ENCODE results near the gene SIPA1L3.

The SIPA1L3 gene

DNA sequence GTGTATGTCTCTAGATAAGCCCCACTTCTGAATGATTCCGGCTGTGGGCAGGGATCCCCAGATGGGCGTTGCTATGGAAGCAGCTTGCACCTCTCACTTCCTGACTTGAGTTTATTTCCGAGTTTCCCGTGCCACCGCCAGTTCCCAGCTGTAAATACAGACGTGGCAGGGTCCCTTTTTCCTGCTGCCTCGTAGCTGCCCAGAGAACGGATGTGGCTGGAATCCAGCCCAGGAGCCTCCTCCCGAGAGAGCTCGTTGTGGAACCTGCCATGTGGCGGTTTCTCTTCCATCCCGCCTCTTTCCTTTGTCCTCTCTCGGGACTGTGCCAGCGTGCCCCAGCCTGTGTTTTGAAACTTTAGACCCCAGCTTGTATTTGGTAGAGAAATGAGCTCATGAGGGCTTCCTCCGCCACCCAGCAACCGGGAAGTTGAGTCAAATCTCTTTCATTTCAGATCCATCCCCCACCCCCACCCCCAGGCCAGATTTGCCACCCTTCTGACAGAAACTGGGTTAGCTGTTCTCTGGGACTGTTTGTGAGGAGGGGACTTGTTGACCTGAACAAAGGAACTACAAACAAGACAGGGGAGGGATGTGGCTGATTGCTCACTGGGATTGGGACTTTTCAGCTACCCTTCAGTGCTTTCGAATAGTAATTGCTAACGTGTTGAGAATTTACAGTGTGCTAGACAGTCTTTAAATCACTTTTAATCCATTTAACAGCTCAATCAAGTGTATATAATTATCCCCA is 96.6 kb downstream of the SIPA1L3 start:
- Mint-ChIP-seq H3K4me3 (no peak overlapping the region), H3K4me1 (ENCODE audit: low read depth) (peaks cover 43% of the 10 kb centered on the region), H3K9me3 (no peaks in the 10 kb centered on the region), H3K36me3 (ENCODE audit: low read depth) (no peaks in the 10 kb centered on the region), H3K27ac (no peak overlapping the region), H3K27me3 (no peaks in the 10 kb centered on the region)

DNA sequence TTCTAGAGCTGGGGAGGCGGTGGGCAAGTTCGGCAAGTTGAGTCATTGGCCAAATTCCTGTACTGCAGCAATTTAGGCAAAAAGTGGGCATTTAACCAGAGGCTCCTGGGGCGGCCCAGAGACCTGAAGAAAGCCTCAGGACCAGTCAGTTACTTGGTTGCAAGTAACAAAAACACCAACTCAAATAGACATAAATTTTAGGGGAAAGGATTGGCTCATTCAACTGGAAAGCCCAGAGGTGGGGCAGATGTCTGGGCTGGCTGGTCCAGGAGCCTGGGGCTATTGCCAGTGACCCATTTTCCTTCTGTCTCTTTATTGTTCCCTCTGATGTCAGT is 97.1 kb downstream of the SIPA1L3 start:
- H3K9me3 Mint-ChIP-seq, result no peaks in the 10 kb centered on the region
- H3K27ac Mint-ChIP-seq, result no peak overlapping the region
- H3K36me3 Mint-ChIP-seq (ENCODE audit: low read depth), result no peaks in the 10 kb centered on the region
- no peak overlapping the region for H3K4me3 Mint-ChIP-seq
- peaks cover 39% of the 10 kb centered on the region for H3K4me1 Mint-ChIP-seq (ENCODE audit: low read depth)
- no peaks in the 10 kb centered on the region for H3K27me3 Mint-ChIP-seq

DNA sequence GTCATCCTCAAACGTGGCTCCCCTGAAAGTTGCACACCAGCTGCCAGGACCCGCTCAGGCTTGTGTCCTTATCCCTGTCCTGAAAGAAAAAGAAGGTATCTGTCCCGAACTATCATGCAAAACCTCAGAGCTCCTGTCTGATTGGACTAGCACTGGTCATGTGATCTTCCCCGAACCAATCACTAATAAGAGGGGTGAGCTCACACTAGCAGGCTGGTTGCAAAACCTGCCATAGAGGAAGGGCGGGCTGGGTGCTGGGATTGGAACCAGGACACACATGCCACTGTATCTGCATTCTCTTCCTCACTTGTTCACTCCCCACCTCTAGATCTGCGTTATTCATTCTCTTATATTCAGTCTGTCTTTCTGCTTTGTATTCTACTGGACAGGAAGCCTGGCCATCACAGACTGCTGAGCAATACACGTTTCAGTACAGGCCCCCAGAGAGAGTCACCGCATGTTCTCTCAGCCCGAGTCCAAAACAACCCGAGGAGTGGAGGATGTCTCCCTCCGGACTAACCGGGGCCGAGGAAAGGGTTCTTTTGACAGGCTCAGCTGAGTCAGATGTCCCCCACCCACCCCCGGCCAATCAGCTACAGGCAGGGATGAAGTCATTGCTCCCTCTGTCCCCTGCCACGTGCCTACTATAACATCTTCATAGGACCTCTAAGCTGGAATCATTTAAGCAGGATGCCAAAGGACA is 97.7 kb downstream of the SIPA1L3 start:
- Mint-ChIP-seq H3K36me3 (ENCODE audit: low read depth) (no peaks in the 10 kb centered on the region), H3K27ac (no peak overlapping the region), H3K27me3 (no peaks in the 10 kb centered on the region), H3K4me3 (no peak overlapping the region), H3K4me1 (ENCODE audit: low read depth) (peaks cover 39% of the 10 kb centered on the region), H3K9me3 (no peaks in the 10 kb centered on the region)

- no peaks in the 10 kb centered on the region for H3K36me3 Mint-ChIP-seq (ENCODE audit: low read depth)
- H3K27ac Mint-ChIP-seq, result no peak overlapping the region
- H3K4me3 Mint-ChIP-seq, result no peak overlapping the region
- H3K4me1 Mint-ChIP-seq (ENCODE audit: low read depth), result peaks cover 41% of the 10 kb centered on the region
- H3K9me3 Mint-ChIP-seq, result no peaks in the 10 kb centered on the region
- H3K27me3 Mint-ChIP-seq, result no peaks in the 10 kb centered on the region
These were observed 98.2 kb downstream of the SIPA1L3 start for GRCh38 chr19:38005224-38005614.

DNA sequence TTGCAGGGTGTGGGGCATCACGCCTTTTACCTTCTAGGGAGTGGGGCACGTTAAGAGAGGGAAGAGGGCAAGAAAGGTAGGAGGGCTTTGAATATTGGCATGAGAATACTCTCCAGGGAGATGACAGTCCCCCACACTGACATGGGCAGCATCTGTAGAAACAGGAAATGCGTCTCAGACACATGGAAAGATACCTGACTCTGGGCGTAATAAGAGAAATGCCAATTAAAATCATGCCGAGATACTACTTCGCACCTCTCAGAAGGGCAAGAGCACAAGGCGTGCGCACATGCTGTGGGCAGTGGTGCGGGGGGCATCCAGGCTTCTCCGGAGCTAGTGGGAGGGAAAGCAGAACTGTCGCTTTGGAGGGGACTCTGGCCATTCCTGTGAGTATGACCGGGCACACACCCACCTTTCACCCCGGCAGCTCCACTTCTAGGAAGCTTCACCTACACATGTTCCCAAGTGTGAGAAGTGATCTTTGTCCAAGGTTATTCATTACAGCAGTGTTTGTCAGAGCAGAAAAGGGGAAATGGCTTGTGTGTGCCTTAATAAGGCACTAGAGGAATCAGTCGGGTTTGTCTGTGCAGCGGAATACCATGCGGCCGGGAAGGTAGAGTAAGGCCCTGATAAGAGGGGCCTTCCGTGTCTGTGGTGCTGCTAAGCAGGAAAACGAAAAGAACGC is 99.5 kb downstream of the SIPA1L3 start:
- H3K4me1 Mint-ChIP-seq (ENCODE audit: low read depth), result peaks cover 38% of the 10 kb centered on the region
- no peaks in the 10 kb centered on the region for H3K9me3 Mint-ChIP-seq
- peak overlapping the region; percentile 4 for H3K27ac Mint-ChIP-seq
- no peak overlapping the region for H3K4me3 Mint-ChIP-seq
- peaks cover 2% of the 10 kb centered on the region for H3K36me3 Mint-ChIP-seq (ENCODE audit: low read depth)
- no peaks in the 10 kb centered on the region for H3K27me3 Mint-ChIP-seq

GRCh38 chr19:38009650-38010242 is 102.7 kb downstream of the SIPA1L3 start:
- Mint-ChIP-seq H3K4me3 (no peak overlapping the region), H3K4me1 (ENCODE audit: low read depth) (peaks cover 36% of the 10 kb centered on the region), H3K27me3 (no peaks in the 10 kb centered on the region), H3K9me3 (no peaks in the 10 kb centered on the region), H3K36me3 (ENCODE audit: low read depth) (peaks cover 4% of the 10 kb centered on the region), H3K27ac (no peak overlapping the region)

- H3K4me3 Mint-ChIP-seq, result no peak overlapping the region
- peaks cover 4% of the 10 kb centered on the region for H3K36me3 Mint-ChIP-seq (ENCODE audit: low read depth)
- no peak overlapping the region for H3K27ac Mint-ChIP-seq
- no peaks in the 10 kb centered on the region for H3K27me3 Mint-ChIP-seq
- no peaks in the 10 kb centered on the region for H3K9me3 Mint-ChIP-seq
- H3K4me1 Mint-ChIP-seq (ENCODE audit: low read depth), result peaks cover 26% of the 10 kb centered on the region
These were observed 104.4 kb downstream of the SIPA1L3 start for GRCh38 chr19:38011426-38011825.

DNA sequence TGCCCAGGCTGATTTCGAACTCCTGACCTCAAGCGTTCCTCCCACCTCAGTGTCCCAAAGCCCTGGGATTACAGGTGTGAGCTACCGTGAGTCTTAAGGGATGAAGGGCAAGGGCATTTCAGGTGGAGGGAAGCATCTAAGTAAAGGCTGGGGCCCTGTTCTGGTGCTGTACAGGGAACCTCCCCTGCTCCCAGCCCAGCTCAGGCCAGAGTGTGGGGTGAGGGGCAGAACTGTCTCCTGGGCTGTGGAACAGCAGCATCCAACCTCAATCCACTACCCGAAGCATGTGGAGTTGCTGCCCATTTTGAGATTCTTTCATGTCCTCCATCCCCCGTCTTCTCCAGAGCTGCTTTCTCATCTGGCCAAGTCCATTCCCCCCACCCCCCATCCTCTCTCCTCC is 105.3 kb downstream of the SIPA1L3 start:
- Mint-ChIP-seq H3K36me3 (ENCODE audit: low read depth) (peaks cover 4% of the 10 kb centered on the region), H3K27ac (no peak overlapping the region), H3K27me3 (no peaks in the 10 kb centered on the region), H3K9me3 (no peaks in the 10 kb centered on the region), H3K4me1 (ENCODE audit: low read depth) (peaks cover 20% of the 10 kb centered on the region), H3K4me3 (no peak overlapping the region)

DNA sequence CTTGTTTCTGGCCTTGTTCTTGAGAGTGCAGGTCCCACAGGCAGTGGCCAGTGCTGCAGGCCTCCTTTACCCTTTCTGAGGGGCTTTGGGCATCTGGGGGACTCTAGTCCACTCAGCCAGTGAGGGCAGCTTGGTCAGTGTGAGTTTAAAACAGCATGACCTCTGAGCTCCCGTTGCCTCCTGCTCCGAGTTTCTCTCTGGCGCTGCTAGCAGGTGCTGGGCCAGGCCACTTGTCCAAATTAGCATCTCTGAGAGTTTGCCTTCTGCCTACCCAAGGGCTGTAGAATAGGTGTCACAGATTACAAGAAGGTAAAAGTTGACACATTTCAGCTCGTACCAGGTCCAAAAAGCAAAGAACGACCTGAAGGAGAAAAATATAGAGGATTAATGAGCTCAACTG is 105.9 kb downstream of the SIPA1L3 start:
- Mint-ChIP-seq H3K4me3 (no peak overlapping the region), H3K27ac (no peak overlapping the region), H3K36me3 (ENCODE audit: low read depth) (peaks cover 8% of the 10 kb centered on the region), H3K4me1 (ENCODE audit: low read depth) (peaks cover 16% of the 10 kb centered on the region), H3K27me3 (no peaks in the 10 kb centered on the region), H3K9me3 (no peaks in the 10 kb centered on the region)

- Mint-ChIP-seq H3K27me3 (no peaks in the 10 kb centered on the region), H3K4me3 (no peak overlapping the region), H3K9me3 (no peaks in the 10 kb centered on the region), H3K27ac (no peak overlapping the region), H3K4me1 (ENCODE audit: low read depth) (peaks cover 15% of the 10 kb centered on the region), H3K36me3 (ENCODE audit: low read depth) (peaks cover 8% of the 10 kb centered on the region)
These were observed 107.0 kb downstream of the SIPA1L3 start for GRCh38 chr19:38013913-38014580.

- Mint-ChIP-seq H3K36me3 (ENCODE audit: low read depth) (peaks cover 8% of the 10 kb centered on the region), H3K9me3 (no peaks in the 10 kb centered on the region), H3K27me3 (no peaks in the 10 kb centered on the region), H3K4me3 (no peak overlapping the region), H3K27ac (no peak overlapping the region), H3K4me1 (ENCODE audit: low read depth) (peaks cover 6% of the 10 kb centered on the region)
These were observed 108.2 kb downstream of the SIPA1L3 start for GRCh38 chr19:38015216-38015615.

DNA sequence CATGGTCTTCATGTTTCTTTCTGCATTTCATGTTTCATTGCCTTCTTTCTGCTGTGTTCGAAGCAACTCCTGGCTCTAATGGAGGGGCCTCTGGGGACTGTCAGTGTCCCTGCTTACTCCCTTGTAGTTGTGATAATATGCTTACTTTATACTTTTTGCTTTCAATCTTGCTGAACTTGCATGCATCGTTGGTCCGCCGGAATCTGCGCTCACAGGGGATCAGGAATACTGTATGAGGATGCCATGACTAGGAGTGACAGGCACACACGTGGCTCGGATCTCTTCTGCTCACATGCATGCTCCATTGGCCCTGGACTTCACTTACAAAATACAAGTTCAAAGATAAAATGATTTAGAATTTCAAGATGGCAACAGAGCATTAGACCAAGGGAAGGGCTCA is 108.8 kb downstream of the SIPA1L3 start:
- H3K36me3 Mint-ChIP-seq (ENCODE audit: low read depth), result peaks cover 8% of the 10 kb centered on the region
- peaks cover 9% of the 10 kb centered on the region for H3K4me1 Mint-ChIP-seq (ENCODE audit: low read depth)
- H3K27ac Mint-ChIP-seq, result peak overlapping the region; percentile 3

DNA sequence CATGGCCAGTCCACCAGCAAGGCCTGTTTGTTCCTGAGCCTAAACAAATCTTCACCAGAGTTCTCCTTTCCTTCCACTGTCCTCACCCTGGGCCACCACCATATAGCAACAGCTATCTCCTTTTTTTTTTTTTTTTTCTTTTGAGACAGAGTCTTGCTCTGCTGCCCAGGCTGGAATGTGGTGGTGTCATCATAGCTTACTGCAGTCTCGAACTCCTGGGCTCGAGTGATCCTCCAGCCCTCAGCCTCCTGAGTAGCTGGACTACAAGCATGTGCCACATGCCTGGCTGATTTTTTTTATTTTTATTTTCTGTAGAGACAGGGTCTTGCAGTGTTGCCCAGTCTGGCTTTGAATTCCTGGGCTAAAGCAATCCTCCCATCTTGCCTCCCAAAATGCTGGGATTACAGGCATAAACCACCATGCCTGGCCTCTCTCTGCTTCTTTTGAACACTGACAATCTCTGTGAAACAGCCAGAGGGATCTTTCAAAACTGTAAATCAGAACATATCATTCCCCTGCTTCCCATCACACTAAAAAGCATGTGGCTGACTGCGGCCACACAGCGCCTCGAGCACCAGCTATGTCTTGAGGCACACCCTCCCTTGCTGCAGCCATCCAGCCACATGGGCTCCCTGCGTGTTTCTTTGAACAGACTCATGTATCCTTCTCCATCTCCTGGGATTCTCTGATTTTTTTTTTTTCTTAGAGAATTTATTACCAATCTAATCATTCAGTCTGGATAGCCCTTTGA is 110.6 kb downstream of the SIPA1L3 start:
- no peak overlapping the region for H3K4me3 Mint-ChIP-seq
- peaks cover 3% of the 10 kb centered on the region for H3K36me3 Mint-ChIP-seq (ENCODE audit: low read depth)
- no peaks in the 10 kb centered on the region for H3K9me3 Mint-ChIP-seq
- peaks cover 11% of the 10 kb centered on the region for H3K4me1 Mint-ChIP-seq (ENCODE audit: low read depth)
- no peak overlapping the region for H3K27ac Mint-ChIP-seq
- H3K27me3 Mint-ChIP-seq, result no peaks in the 10 kb centered on the region

More for the DNA sequence above, 108.8 kb downstream of the SIPA1L3 start:
- Mint-ChIP-seq H3K4me3 (no peak overlapping the region), H3K9me3 (no peaks in the 10 kb centered on the region), H3K27me3 (no peaks in the 10 kb centered on the region)

DNA sequence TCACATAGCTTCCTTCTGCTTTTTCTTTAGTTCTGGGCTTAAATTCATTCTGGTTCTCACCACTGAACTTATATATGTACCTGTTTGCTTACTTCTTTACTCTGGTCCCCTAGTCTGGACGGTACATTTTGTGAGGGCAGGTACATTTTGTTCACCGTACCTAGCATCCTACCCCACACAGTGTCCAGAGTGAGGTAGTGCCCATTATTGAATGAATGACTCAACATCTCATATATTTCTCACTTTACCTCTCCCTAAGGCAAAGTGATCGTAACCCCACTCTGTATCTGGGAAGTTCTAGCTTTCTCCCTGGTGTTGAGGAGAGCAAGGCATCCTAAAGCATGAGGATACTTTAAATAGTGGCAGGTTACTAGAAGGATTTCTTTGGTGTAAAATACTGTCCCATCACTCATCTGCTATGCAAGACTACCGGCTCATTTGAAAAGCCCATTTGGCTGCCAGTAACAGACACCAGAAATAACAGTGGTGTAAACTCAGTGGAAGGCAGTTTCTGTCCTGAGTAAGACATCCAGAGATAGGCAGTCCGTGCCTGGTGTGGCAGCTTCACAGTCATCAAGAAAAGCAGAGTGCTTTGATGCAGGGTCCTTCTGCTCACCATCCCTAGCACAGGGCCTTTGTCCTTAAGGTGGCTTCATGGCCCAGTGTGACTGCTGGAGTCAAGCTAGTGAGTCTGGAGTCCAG is 111.8 kb downstream of the SIPA1L3 start:
- Mint-ChIP-seq H3K36me3 (ENCODE audit: low read depth) (peaks cover 3% of the 10 kb centered on the region), H3K4me1 (ENCODE audit: low read depth) (peaks cover 18% of the 10 kb centered on the region), H3K9me3 (no peaks in the 10 kb centered on the region), H3K4me3 (no peak overlapping the region), H3K27me3 (no peaks in the 10 kb centered on the region), H3K27ac (no peak overlapping the region)

Measured in stimulated activated naive CD8-positive, alpha-beta T cell treated with anti-CD3 and anti-CD28 coated beads, Interleukin-15, Interleukin-2, amounts not matched to agents 100 ng/mL and 50 ng/mL, for 24 hours (primary cell).